OCI-LY1 (cell line): ENCODE measurements around the gene NTHL1.

Experiments used
- EZH2 ChIP-seq: fragments of 200-600 bp; sonication (generic), shearing (Covaris generic); IDR thresholded peaks from 2 replicates; pipeline ENCODE4 v1.8.0; 2017; ENCODE audit warnings: borderline replicate concordance, mixed run types, mild to moderate bottlenecking, antibody characterized with exemption, low read length, moderate library complexity, mixed read lengths
- TF ChIP-seq, protein P1 (sequence below): fragments of 200-600 bp; sonication (generic), shearing (Covaris generic); IDR thresholded peaks from 2 replicates; pipeline ENCODE4 v1.5.1; 2017; ENCODE audit warnings: mild to moderate bottlenecking, antibody characterized with exemption, low read length, moderate library complexity, mixed read lengths

DNA sequence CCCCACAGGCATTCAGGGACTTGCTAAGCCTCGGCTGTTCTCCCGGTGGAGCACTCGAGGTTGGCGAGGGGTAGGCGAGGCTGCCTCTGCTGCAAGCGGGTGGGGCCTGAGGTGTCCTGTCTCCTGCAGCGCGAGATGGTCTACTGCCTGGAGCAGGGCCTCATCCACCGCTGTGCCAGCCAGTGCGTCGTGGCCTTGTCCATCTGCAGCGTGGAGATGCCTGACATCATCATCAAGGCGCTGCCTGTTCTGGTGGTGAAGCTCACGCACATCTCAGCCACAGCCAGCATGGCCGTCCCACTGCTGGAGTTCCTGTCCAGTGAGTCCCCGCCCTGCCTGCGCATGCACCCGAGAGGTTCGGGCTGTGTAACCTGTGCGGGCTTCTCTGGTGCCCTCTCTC lies 26.4 kb upstream of the NTHL1 start:
- TF ChIP-seq, protein P1, sequence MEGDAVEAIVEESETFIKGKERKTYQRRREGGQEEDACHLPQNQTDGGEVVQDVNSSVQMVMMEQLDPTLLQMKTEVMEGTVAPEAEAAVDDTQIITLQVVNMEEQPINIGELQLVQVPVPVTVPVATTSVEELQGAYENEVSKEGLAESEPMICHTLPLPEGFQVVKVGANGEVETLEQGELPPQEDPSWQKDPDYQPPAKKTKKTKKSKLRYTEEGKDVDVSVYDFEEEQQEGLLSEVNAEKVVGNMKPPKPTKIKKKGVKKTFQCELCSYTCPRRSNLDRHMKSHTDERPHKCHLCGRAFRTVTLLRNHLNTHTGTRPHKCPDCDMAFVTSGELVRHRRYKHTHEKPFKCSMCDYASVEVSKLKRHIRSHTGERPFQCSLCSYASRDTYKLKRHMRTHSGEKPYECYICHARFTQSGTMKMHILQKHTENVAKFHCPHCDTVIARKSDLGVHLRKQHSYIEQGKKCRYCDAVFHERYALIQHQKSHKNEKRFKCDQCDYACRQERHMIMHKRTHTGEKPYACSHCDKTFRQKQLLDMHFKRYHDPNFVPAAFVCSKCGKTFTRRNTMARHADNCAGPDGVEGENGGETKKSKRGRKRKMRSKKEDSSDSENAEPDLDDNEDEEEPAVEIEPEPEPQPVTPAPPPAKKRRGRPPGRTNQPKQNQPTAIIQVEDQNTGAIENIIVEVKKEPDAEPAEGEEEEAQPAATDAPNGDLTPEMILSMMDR, result no peak
- no peak for TF ChIP-seq EZH2
